ENCODE results near the gene USP4. TPM values are rescaled to one million over a fixed set of nuclear protein-coding genes. Genes with fewer than 3 reads are reported as not detected.
A peak's percentile ranks its signal among the peaks of the same experiment; 100 is the strongest.
"Not testable (repeated sequence)": the region's sequence is repeated elsewhere in the genome, so short reads cannot be mapped to it uniquely, and the experiment has no call there.

USP4 gene
- total RNA-seq (2014; rRNA removed; shearing (Covaris generic)) = 8.0 and 14.7 TPM in 2 replicates

GRCh38 chr3:49339941-49340800 is at the start of gene USP4:
USP4 (minus strand) TSS chr3:49340053; CDS start chr3:49340024, 29 bp downstream.
- peak; percentile 87 for DNase-seq (ENCODE audit: low spot score)

GRCh38 chr3:49389297-49389696 is 49.4 kb upstream of the USP4 start:
- no peak for DNase-seq (ENCODE audit: low spot score)

- DNase-seq (ENCODE audit: low spot score) = no peak
Measured at GRCh38 chr3:49388289-49388820, 48.5 kb upstream of the USP4 start.

- no peak for DNase-seq (ENCODE audit: low spot score)
Measured at GRCh38 chr3:49387721-49388120, 47.9 kb upstream of the USP4 start.

GRCh38 chr3:49386056-49386756 is 46.4 kb upstream of the USP4 start:
- DNase-seq (ENCODE audit: low spot score) = no peak

- DNase-seq (ENCODE audit: low spot score) = no peak
Measured at GRCh38 chr3:49385617-49386016, 45.8 kb upstream of the USP4 start.

GRCh38 chr3:49383387-49383786 is 43.5 kb upstream of the USP4 start:
- DNase-seq (ENCODE audit: low spot score) = no peak

GRCh38 chr3:49378249-49378895 is 38.5 kb upstream of the USP4 start:
- DNase-seq (ENCODE audit: low spot score) = no peak

GRCh38 chr3:49377483-49377882 is 37.6 kb upstream of the USP4 start:
- DNase-seq (ENCODE audit: low spot score) = no peak

GRCh38 chr3:49371946-49372345 is 32.1 kb upstream of the USP4 start:
- DNase-seq (ENCODE audit: low spot score) = no peak

GRCh38 chr3:49370585-49371290 is 30.9 kb upstream of the USP4 start:
- DNase-seq (ENCODE audit: low spot score) = no peak

GRCh38 chr3:49362561-49362960 is 22.7 kb upstream of the USP4 start:
- DNase-seq (ENCODE audit: low spot score) = no peak

- no peak for DNase-seq (ENCODE audit: low spot score)
Measured at GRCh38 chr3:49359623-49360022, 19.8 kb upstream of the USP4 start.

- no peak for DNase-seq (ENCODE audit: low spot score)
Measured at GRCh38 chr3:49358884-49359225, 19.0 kb upstream of the USP4 start.

- peak; percentile 92 for DNase-seq (ENCODE audit: low spot score)
Measured at GRCh38 chr3:49358217-49358883, 18.5 kb upstream of the USP4 start, which contains the start of gene GPX1. GPX1 (minus strand) TSS chr3:49358353; CDS start chr3:49358278, 75 bp downstream.

- DNase-seq (ENCODE audit: low spot score) = peak; percentile 58
Measured at GRCh38 chr3:49357443-49358216, 17.8 kb upstream of the USP4 start.

GRCh38 chr3:49357095-49357442 is 17.2 kb upstream of the USP4 start:
- DNase-seq (ENCODE audit: low spot score) = not testable (repeated sequence)

- DNase-seq (ENCODE audit: low spot score) = no peak
Measured at GRCh38 chr3:49352890-49353421, 13.1 kb upstream of the USP4 start.

- DNase-seq (ENCODE audit: low spot score) = no peak
Measured at GRCh38 chr3:49352281-49352680, 12.4 kb upstream of the USP4 start.

- peak; percentile 36 for DNase-seq (ENCODE audit: low spot score)
Measured at GRCh38 chr3:49351521-49352011, 11.7 kb upstream of the USP4 start.

Data from HT-29 (cell line).